Activated naive CD4-positive, alpha-beta T cell treated with anti-CD3 and anti-CD28 coated beads, Interleukin-2, amount 10 ng/mL, durations not matched to agents 7 days and 5 days (primary cell): ENCODE data around the gene AJUBA.
"Not testable (repeated sequence)": the region's sequence is repeated elsewhere in the genome, so short reads cannot be mapped to it uniquely, and the experiment has no call there.

Experiments
- CTCF ChIA-PET: fragments of 350-600 bp; sonication (Branson Sonifier 250); formaldehyde crosslinking; loops from one replicate; lab custom pipeline; 2021; ENCODE audit warnings: antibody characterized with exemption; lab: Charles Lee
- DNase-seq: peaks from one replicate; pipeline ENCODE4 v3.0.0-alpha.2; 2020
- H3K27ac Mint-ChIP-seq: one replicate; pipeline ENCODE4 v1.8.0; 2021; ENCODE audit warnings: mild to moderate bottlenecking, moderate library complexity, mixed read lengths
- H3K27me3 Mint-ChIP-seq: one replicate; pipeline ENCODE4 v1.8.0; 2021; ENCODE audit warnings: mild to moderate bottlenecking, mixed read lengths
- H3K36me3 Mint-ChIP-seq: one replicate; pipeline ENCODE4 v1.8.0; 2021; ENCODE audit warnings: mixed read lengths
- H3K4me1 Mint-ChIP-seq: one replicate; pipeline ENCODE4 v1.8.0; 2021; ENCODE audit warnings: mixed read lengths
- H3K4me3 Mint-ChIP-seq: one replicate; pipeline ENCODE4 v1.8.0; 2021; ENCODE audit warnings: mild to moderate bottlenecking, moderate library complexity, mixed read lengths
- H3K9me3 Mint-ChIP-seq: one replicate; pipeline ENCODE4 v1.8.0; 2021; ENCODE audit warnings: mixed read lengths

The AJUBA gene

GRCh38 chr14:23015618-23016017 lies 33.3 kb upstream of the AJUBA start:
- CTCF ChIA-PET = interaction anchor here (1.0 to 5.1 kb wide), 4 partner anchors 9 to 29 kb away, joined by 3 to 19 read pairs (median 5); no protein-coding TSS in a partner anchor
- Mint-ChIP-seq H3K4me3 (peak overlapping the region; percentile 3), H3K27ac (peak overlapping the region; percentile 0), H3K9me3 (no peaks in the 10 kb centered on the region), H3K27me3 (no peaks in the 10 kb centered on the region), H3K36me3 (no peaks in the 10 kb centered on the region), H3K4me1 (peaks cover 16% of the 10 kb centered on the region)
- no peak for DNase-seq

GRCh38 chr14:23013749-23014054 lies 31.4 kb upstream of the AJUBA start:
- not testable (repeated sequence) for H3K4me3 Mint-ChIP-seq
- CTCF ChIA-PET = interaction anchor here (0.9 to 5.1 kb wide), 5 partner anchors 12 to 83 kb away, joined by 3 to 19 read pairs (median 3); no protein-coding TSS in a partner anchor

DNA sequence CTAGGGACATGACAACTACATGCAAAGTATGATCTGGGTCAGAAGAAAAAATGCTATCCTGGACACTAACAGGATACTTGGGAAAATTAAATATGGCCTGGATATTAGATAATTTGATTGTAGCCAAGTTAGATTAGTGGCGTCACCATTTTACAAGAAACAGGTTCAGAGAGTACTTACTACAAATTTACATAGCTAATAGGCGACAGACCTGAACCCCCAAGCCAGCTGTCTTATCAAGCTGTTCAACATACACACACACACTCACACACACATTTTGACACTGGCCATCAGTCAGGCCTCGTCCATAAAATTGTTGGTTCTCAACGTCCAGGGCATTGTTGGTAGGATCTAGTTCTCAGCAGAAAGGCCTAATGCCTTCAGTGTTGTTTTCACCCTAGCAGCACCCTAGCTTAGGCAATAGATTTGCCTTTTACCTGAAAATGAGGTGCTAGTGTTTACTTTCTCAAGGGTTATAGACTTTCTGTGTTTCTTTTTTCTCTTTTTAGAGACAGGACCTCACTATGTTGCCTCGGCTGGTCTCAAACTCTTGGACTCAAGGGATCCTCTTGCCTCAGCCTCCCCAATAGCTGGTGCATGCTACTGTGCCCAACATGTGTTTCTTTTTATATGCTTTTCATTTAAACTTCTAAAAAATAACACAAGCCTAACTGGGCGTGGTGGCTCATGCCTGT lies 30.9 kb upstream of the AJUBA start:
- H3K4me3 Mint-ChIP-seq = no peak overlapping the region
- H3K27me3 Mint-ChIP-seq = no peaks in the 10 kb centered on the region
- no peaks in the 10 kb centered on the region for H3K36me3 Mint-ChIP-seq
- H3K27ac Mint-ChIP-seq = no peak overlapping the region
- CTCF ChIA-PET = interaction anchor here (0.9 to 5.1 kb wide), 6 partner anchors 8 to 83 kb away, joined by 3 to 19 read pairs (median 4); no protein-coding TSS in a partner anchor
- DNase-seq = no peak
- H3K4me1 Mint-ChIP-seq = peaks cover 32% of the 10 kb centered on the region
- no peaks in the 10 kb centered on the region for H3K9me3 Mint-ChIP-seq

More at GRCh38 chr14:23013749-23014054, 31.4 kb upstream of the AJUBA start:
- H3K36me3 Mint-ChIP-seq, H3K9me3 Mint-ChIP-seq, DNase-seq, H3K27me3 Mint-ChIP-seq, H3K27ac Mint-ChIP-seq: not testable (repeated sequence)
- H3K4me1 Mint-ChIP-seq = peaks cover 27% of the 10 kb centered on the region

DNA sequence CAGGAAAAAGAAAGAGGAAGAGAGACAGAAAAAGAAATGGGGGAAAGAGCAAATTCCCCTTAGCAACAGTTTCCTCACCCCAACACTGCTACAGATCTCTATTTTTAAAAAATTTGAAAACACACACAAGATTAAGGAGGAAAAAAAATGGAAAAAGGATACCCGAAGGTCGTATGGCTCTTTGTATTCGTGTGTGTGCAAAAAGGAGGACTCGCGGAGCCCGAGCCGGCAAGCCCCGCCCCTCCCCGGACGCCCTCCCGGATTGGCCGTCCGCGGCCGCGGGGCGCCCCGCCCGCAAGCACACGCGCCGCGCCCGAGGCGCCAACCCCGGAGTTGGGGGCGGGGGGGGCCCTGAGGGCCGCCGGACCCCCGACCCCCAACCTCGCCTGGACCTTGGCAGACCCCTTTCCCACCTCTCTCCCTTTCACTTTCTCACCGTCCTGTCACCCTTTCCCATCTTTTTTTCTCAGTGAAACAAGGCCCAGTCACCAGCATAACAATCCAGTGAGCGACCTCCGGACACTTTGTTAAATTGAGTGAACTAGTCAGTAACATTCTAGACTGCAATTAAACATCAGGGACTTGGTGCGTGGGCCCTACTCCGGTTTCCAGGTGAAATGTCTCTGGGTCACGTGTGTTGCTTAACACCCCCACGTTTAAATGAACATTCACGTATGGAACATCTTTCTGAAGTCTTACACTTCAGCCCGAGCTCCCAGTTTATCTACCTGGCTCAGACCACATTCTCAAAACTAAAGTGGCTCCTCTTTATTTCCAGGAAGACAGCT lies 27.8 kb upstream of the AJUBA start, which contains the start of gene C14orf93:
TSS of gene C14orf93 (minus strand) at position 205 of the 788 bp plus-strand sequence. CDS start 11,120 bp downstream, outside the sequence.
- no peaks in the 10 kb centered on the region for H3K9me3 Mint-ChIP-seq
- H3K4me3 Mint-ChIP-seq = peak within 1 kb of the TSS; percentile 85
- H3K27me3 Mint-ChIP-seq = no peaks in the 10 kb centered on the region
- peaks cover 51% of the 10 kb centered on the region for H3K4me1 Mint-ChIP-seq
- CTCF ChIA-PET = interaction anchor here (0.6 to 0.9 kb wide), 2 partner anchors 14 to 189 kb away, joined by 3 read pairs; no protein-coding TSS in a partner anchor
- H3K36me3 Mint-ChIP-seq = no peaks in the 10 kb centered on the region
- H3K27ac Mint-ChIP-seq = peak within 1 kb of the TSS; percentile 98
- peak; percentile 88 for DNase-seq

DNA sequence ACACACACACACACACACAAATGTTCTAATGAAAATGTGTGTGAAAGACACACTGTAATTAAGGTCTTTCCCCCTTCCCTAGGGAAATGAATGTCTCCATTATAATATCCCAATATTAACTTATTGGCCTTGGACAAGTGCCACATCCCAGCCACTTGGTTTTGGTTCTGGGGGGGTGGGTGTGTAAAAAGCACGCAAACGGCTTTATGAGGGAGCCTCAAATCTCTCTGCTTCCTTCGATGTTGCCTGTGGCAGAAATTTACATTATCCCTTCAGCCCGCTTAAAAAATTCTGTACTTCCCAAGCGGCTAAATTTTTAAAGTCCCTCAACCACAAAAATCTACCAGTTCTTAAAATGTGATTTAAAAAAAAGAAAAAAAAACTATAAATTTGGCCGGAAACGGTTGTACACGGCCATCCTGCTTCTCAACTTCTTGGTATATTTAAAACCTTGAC lies 27.2 kb upstream of the AJUBA start:
- Mint-ChIP-seq H3K4me3 (peak overlapping the region; percentile 85), H3K27ac (peak overlapping the region; percentile 98), H3K27me3 (no peaks in the 10 kb centered on the region), H3K4me1 (peaks cover 53% of the 10 kb centered on the region), H3K36me3 (no peaks in the 10 kb centered on the region), H3K9me3 (no peaks in the 10 kb centered on the region)
- CTCF ChIA-PET = interaction anchor here (1.1 kb wide), 1 partner anchor 23 kb away, joined by 3 read pairs; no protein-coding TSS in a partner anchor
- no peak for DNase-seq

GRCh38 chr14:23008831-23009230 lies 26.5 kb upstream of the AJUBA start:
- Mint-ChIP-seq H3K4me3 (peak overlapping the region; percentile 85), H3K27me3 (no peaks in the 10 kb centered on the region), H3K4me1 (peaks cover 53% of the 10 kb centered on the region), H3K36me3 (no peaks in the 10 kb centered on the region), H3K27ac (peak overlapping the region; percentile 98), H3K9me3 (no peaks in the 10 kb centered on the region)
- CTCF ChIA-PET = interaction anchor here (0.8 to 3.3 kb wide), 6 partner anchors 13 to 52 kb away, joined by 3 to 21 read pairs (median 4); partner anchors contain the start of genes AJUBA and CDH24
- no peak for DNase-seq

DNA sequence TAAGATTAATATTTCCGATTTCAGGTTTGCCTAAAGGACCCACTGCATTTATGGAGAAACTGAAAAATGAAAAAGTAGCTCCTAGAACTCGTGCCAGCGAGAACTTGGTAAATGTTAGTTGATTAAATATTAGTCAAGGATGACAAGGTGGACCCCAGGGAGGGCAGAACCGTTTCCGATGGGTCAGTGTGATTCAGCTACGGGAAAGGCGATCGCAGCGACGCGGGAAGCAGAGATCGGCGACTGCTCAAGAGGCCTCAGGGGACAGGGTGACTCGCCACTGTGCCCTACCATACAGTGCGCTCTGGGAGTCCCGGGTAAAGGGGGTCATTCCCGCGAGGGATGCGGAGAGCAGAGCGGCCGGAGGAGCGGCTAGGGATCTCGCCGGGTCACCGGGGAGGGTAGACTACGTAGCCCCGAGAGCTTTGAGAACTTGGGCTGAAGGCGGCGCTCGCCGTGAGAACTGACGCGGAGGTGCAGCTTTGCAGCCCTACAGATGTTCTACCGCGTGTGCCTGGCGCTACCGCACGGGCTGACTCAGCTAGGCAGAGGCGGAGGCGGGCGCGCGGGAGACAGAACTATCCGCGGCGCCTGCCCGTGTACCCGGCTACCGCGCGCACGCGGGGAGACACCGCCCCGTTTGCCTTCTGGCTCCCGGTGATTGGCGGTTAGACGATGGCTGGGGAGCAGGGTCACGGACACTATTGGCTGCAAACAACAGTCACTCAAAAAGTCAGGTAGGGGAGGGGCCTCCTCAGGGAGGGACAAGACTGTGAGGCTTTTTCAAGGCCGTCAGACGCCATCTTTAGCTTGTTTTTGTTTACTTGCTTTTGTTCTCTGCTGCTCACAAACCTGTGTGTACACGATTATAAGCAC lies 24.4 kb upstream of the AJUBA start:
- CTCF ChIA-PET = interaction anchor here (0.7 to 3.3 kb wide), 22 partner anchors 8 to 146 kb away, joined by 3 to 32 read pairs (median 5); partner anchors contain the start of genes AJUBA, CDH24 and HAUS4

DNA sequence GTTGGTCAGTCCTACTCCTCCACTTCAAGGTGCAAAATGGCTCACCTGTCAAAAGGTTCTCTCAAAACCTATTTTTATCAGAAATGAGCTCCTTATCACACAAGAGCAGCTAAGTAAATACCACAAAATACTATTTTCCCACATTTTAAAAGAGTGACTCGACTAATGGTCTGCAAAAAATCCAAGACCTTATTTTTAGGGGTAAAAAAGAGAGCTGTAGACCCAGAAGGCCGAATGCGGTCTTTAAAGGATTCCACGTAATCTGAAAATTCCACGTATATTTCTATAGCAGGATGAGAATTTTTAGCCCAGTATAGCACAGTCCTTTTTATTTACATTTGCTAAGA lies 23.8 kb upstream of the AJUBA start:
- no peak for DNase-seq
- peak overlapping the region; percentile 96 for H3K4me3 Mint-ChIP-seq
- H3K27me3 Mint-ChIP-seq = no peaks in the 10 kb centered on the region
- H3K9me3 Mint-ChIP-seq = no peaks in the 10 kb centered on the region
- H3K36me3 Mint-ChIP-seq = no peaks in the 10 kb centered on the region
- CTCF ChIA-PET = interaction anchor here (0.7 to 3.3 kb wide), 17 partner anchors 9 to 146 kb away, joined by 3 to 32 read pairs (median 5); partner anchors contain the start of genes AJUBA and CDH24
- peak overlapping the region; percentile 98 for H3K27ac Mint-ChIP-seq
- peaks cover 51% of the 10 kb centered on the region for H3K4me1 Mint-ChIP-seq

More for the DNA sequence above, 24.4 kb upstream of the AJUBA start:
- Mint-ChIP-seq H3K36me3 (no peaks in the 10 kb centered on the region), H3K4me1 (peaks cover 53% of the 10 kb centered on the region), H3K4me3 (peak overlapping the region; percentile 96), H3K27ac (peak overlapping the region; percentile 98), H3K9me3 (no peaks in the 10 kb centered on the region), H3K27me3 (no peaks in the 10 kb centered on the region)
- peak; percentile 98 for DNase-seq

DNA sequence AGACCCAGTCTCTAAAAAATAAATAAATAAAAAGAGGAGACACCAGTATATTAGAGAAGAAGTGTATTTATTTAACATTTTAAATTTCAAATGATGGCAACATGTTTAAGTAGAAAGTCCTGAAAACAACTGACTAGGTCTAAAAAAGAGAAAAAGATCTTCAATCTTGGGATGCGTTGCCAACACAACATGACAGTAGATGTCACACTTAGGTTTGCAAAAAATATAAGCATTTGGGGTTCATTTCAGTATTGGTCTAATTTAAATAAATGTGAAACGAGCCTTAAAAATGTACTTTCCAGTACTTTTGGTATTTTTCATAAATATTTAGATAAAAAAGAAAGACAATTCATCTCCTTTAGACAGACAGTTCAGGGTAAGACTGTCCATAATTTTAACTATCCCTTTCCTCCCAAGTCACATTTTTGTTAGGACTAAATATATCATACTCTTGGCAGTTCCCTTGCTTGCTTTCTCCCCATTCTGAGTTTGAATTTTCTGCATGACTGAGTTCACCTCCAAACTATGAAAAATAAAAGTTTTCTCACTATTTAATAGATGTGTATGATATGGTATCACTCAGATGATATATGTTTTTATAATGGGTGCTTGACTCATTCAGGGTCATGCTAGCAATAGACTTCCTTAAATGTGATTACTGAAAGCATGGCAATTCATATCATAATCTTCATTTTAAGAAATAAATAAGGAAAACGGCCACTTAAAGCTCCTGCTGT lies 23.3 kb upstream of the AJUBA start:
- no peak for DNase-seq
- H3K9me3 Mint-ChIP-seq = no peaks in the 10 kb centered on the region
- CTCF ChIA-PET = interaction anchor here (0.6 to 3.3 kb wide), 14 partner anchors 9 to 120 kb away, joined by 3 to 32 read pairs (median 5); partner anchors contain the start of genes AJUBA and CDH24
- no peaks in the 10 kb centered on the region for H3K27me3 Mint-ChIP-seq
- H3K36me3 Mint-ChIP-seq = no peaks in the 10 kb centered on the region
- H3K4me3 Mint-ChIP-seq = peak overlapping the region; percentile 96
- H3K27ac Mint-ChIP-seq = peak overlapping the region; percentile 98
- peaks cover 50% of the 10 kb centered on the region for H3K4me1 Mint-ChIP-seq

GRCh38 chr14:23004274-23004673 lies 21.9 kb upstream of the AJUBA start:
- H3K27me3 Mint-ChIP-seq, H3K36me3 Mint-ChIP-seq, H3K4me3 Mint-ChIP-seq, H3K27ac Mint-ChIP-seq, H3K9me3 Mint-ChIP-seq, DNase-seq, CTCF ChIA-PET: not testable (repeated sequence)
- peaks cover 39% of the 10 kb centered on the region for H3K4me1 Mint-ChIP-seq

DNA sequence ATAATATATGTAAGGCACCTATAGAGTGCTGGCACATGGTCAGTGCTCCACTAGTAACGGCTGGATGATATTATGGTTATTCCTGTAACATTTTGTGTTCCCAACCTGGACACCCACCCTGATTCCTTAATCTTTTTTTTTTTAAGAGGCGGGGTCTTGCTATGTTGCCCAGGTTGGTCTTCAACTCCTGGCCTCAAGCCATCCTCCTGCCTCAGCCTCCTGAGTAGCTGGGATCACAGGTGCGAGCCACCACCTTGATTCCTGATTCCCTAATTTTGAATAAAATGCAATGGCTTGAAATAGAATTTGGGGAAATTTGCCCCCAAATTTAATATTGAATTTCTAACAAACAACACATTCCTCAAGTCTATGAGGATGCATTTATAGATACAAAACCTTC lies 20.2 kb upstream of the AJUBA start:
- no peak for DNase-seq
- H3K27me3 Mint-ChIP-seq = no peaks in the 10 kb centered on the region
- CTCF ChIA-PET = interaction anchor here (0.7 to 2.3 kb wide), 5 partner anchors 29 to 130 kb away, joined by 3 to 10 read pairs (median 4); partner anchors contain the start of gene CDH24
- no peaks in the 10 kb centered on the region for H3K9me3 Mint-ChIP-seq
- H3K36me3 Mint-ChIP-seq = no peaks in the 10 kb centered on the region
- H3K4me1 Mint-ChIP-seq = peaks cover 24% of the 10 kb centered on the region
- no peak overlapping the region for H3K27ac Mint-ChIP-seq
- H3K4me3 Mint-ChIP-seq = no peak overlapping the region

- Mint-ChIP-seq H3K4me3 (no peak overlapping the region), H3K27me3 (no peaks in the 10 kb centered on the region), H3K27ac (no peak overlapping the region), H3K4me1 (peaks cover 6% of the 10 kb centered on the region), H3K36me3 (no peaks in the 10 kb centered on the region), H3K9me3 (no peaks in the 10 kb centered on the region)
- CTCF ChIA-PET = interaction anchor here (1.0 to 2.3 kb wide), 8 partner anchors 14 to 77 kb away, joined by 3 to 11 read pairs (median 4); partner anchors contain the start of gene CDH24
- DNase-seq = no peak
Measured at GRCh38 chr14:23000860-23001259, 18.5 kb upstream of the AJUBA start.
